Colonic mucosa (tissue), 4 donors: ENCODE data around the gene FAM20B. TPM values are rescaled to one million over a fixed set of nuclear protein-coding genes. Genes with fewer than 3 reads are reported as not detected.

Experiments
- DNase-seq: peaks from one replicate; pipeline ENCODE4 v3.0.0-alpha.2; 2020
- H3K27ac ChIP-seq: fragments of 200-600 bp; one replicate; pipeline ENCODE4 v1.8.0; 2021
- H3K27me3 ChIP-seq: fragments of 200-600 bp; one replicate; pipeline ENCODE4 v1.8.0; 2021
- H3K36me3 ChIP-seq: fragments of 200-600 bp; one replicate; pipeline ENCODE4 v1.8.0; 2021
- H3K4me1 ChIP-seq: fragments of 200-600 bp; one replicate; pipeline ENCODE4 v1.8.0; 2021; ENCODE audit warnings: mild to moderate bottlenecking
- H3K4me3 ChIP-seq: fragments of 200-600 bp; one replicate; pipeline ENCODE4 v1.8.0; 2021
- H3K9ac ChIP-seq, 2 donors: one replicate each; pipeline ENCODE4 v1.7.0; 2013; ENCODE audit warnings: control low read depth in 2 of 2, low read depth in 2 of 2, low read length in 2 of 2
- H3K9me3 ChIP-seq: fragments of 200-600 bp; one replicate; pipeline ENCODE4 v1.8.0; 2021
- intact Hi-C: fragments of 100-400 bp; cut with DNase I; formaldehyde crosslinking; loops from one replicate; pipeline ENCODE4 v1.14.1; 2022
- total RNA-seq, 2 donors: library from RNA; stranded (reverse); fragmentation: NEBNext Ultra II Directional in 1 of 2; extraction: Animal tissue kit (Norgen Biotek cat#: 25700) in 1 of 2; gene quantifications; one replicate each; pipeline ENCODE4 v1.2.1, GENCODE V29; 2021
- TF ChIP-seq, protein P1 (sequence below): fragments of 200-600 bp; IDR thresholded peaks from one replicate; pipeline ENCODE4 v1.8.0; 2022; ENCODE audit warnings: antibody characterized with exemption, mild to moderate bottlenecking
- donor health status: healthy.
- donor health status: DM: no; HTN: no; CAD: no.
- donor health status: DM: no; HTN: no; CAD: no.

The FAM20B gene
- total RNA-seq, 2 donors from 2014 or later, result 38.9 to 45.1 TPM

DNA sequence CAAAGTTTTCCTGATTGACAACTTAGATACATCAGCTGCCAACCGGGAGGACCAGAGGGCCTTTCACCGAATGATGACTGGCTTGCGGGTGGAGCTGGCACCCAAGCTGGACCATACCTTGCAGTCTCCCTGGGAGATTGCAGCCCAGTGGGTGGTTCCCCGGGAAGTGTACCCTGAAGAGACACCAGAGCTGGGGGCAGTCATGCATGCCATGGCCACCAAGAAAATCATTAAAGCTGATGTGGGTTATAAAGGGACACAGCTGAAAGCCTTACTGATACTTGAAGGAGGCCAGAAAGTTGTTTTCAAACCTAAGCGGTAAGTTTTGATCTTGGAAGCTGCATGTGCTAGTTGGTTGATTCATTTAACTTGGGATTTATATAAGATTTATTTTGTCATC, 18.2 kb downstream of the FAM20B start:
- no peak overlapping the region for H3K9ac ChIP-seq
- H3K27ac ChIP-seq, result no peak overlapping the region
- no peaks in the 10 kb centered on the region for H3K4me1 ChIP-seq
- no peaks in the 10 kb centered on the region for H3K36me3 ChIP-seq
- H3K4me3 ChIP-seq, result no peak overlapping the region
- TF ChIP-seq, protein P1, sequence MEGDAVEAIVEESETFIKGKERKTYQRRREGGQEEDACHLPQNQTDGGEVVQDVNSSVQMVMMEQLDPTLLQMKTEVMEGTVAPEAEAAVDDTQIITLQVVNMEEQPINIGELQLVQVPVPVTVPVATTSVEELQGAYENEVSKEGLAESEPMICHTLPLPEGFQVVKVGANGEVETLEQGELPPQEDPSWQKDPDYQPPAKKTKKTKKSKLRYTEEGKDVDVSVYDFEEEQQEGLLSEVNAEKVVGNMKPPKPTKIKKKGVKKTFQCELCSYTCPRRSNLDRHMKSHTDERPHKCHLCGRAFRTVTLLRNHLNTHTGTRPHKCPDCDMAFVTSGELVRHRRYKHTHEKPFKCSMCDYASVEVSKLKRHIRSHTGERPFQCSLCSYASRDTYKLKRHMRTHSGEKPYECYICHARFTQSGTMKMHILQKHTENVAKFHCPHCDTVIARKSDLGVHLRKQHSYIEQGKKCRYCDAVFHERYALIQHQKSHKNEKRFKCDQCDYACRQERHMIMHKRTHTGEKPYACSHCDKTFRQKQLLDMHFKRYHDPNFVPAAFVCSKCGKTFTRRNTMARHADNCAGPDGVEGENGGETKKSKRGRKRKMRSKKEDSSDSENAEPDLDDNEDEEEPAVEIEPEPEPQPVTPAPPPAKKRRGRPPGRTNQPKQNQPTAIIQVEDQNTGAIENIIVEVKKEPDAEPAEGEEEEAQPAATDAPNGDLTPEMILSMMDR, result no peak
- H3K9me3 ChIP-seq, result no peaks in the 10 kb centered on the region
- intact Hi-C loops, result no loop called here
- no peak for DNase-seq
- no peaks in the 10 kb centered on the region for H3K27me3 ChIP-seq

DNA sequence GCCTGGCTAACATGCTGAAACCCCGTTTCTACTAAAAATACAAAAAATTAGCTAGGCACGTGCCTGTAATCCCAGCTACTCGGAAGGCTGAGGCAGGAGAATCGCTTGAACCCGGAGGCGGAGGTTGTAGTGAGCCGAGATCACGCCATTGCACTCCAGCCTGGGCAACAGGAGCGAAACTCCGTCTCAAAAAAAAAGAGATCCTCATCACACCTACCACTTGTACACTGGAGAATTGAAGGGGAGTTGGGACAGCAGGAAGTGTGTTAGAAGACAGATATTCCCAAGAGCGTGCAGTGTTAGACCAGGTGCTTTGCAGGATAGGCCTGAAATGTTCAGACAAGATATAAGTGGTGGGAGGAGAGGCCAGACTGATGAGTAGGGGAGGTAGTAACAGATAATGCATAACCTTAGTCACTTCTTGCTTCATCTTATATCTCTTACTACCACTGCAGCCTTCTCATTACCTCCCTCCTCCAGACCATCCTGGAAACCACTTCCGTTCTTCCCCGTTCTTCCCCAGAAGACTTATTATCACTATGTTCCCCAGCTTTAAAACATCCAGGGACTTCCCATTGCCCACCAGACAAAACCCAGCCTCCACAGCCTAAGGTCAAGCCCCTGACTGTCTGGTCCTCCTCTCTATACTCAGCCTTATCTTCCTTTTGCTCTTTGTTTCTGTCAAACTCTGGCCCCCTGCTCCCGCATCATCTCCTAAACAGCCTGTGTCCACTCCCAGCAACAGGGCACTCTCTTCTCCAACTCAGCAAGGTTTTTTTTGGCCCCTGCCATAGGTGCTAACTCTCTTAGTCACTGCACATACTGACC, 21.3 kb downstream of the FAM20B start:
- intact Hi-C loops, result no loop called here
- DNase-seq, result no peak
- Histone ChIP-seq H3K36me3 (no peaks in the 10 kb centered on the region), H3K27me3 (no peaks in the 10 kb centered on the region), H3K9ac (no peak overlapping the region), H3K4me1 (no peaks in the 10 kb centered on the region), H3K4me3 (no peak overlapping the region), H3K9me3 (no peaks in the 10 kb centered on the region), H3K27ac (no peak overlapping the region)
- TF ChIP-seq, protein P1, result no peak

DNA sequence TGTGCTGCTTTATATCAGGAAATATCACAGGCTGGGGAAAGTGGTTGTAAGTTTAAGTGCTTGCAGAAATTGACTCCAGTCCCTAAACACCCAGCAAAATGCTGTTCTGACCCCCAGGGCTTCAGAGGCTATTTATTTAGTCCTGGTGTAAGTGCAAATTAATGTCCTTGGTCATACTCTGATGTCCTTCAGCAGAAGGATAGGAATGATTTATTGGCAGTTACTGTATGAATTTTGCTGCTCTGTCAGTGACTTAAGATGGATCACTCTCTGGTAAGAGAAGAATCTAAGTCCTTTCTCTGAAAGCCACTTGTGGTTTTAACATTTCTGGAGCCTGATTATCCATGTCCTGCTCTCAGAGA, 21.9 kb downstream of the FAM20B start:
- H3K36me3 ChIP-seq, result no peaks in the 10 kb centered on the region
- TF ChIP-seq, protein P1, result no peak
- DNase-seq, result no peak

DNA sequence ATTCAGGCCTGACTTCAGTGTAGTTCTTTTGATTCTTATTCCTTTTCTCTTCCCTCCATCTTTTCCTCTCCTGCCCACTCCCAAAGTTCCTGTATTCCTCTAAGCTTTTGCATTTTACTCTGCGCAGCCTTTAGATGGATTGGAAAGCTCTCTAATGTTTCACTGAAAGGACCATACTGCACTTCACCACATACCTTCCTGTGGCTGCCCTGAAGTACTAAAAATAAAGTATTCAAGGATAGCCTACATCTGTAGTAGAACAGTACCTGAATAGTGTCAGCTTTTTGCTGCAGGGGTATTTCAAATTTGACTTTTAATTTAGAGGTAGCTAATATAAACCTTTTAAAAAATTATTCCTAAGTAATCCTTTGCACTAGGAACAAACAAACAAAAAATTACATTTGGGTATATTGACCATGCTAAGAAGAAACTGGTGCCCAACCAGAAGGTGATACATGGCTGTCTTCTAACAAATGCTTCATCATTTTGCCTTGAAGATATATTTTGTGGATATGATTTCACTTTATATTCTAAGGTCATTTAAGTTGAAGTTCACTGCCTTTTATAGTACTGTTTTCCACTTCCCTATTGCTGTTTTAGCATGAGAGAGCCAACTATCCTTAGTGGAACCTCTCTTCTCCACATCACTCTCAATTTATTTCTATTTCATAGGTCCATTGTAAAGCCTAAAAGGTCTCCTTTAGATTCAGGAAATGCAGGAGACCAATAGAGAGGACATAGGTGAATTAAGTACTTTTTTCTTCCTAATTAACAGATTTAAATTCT, 22.8 kb downstream of the FAM20B start:
- Histone ChIP-seq H3K36me3 (no peaks in the 10 kb centered on the region), H3K9ac (no peak overlapping the region), H3K9me3 (no peaks in the 10 kb centered on the region), H3K27me3 (no peaks in the 10 kb centered on the region), H3K4me1 (no peaks in the 10 kb centered on the region), H3K4me3 (no peak overlapping the region), H3K27ac (no peak overlapping the region)
- TF ChIP-seq, protein P1, result no peak
- DNase-seq, result no peak
- intact Hi-C loops, result no loop called here

More for the DNA sequence above, 21.9 kb downstream of the FAM20B start:
- intact Hi-C loops, result no loop called here
- Histone ChIP-seq H3K9me3 (no peaks in the 10 kb centered on the region), H3K4me1 (no peaks in the 10 kb centered on the region), H3K9ac (no peak overlapping the region), H3K27ac (no peak overlapping the region), H3K4me3 (no peak overlapping the region), H3K27me3 (no peaks in the 10 kb centered on the region)

DNA sequence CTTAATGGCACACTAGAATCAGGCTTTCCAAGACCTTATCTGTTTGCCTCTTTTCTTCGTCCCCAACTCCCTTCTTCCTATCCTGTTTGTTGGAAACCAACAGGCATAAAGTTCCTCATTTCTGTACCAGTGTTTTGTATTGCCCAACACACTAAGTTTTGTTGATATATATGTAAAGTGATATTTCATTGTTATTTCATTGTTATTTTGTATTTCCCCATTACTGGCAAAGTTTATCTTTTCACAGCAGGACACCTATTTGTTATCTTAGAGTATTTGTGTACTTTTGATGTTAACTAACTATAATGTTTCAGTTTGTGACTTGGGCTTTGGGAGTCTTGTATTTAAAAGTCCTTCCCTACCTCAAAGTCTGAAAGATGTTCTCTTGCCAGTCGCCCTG, 27.1 kb downstream of the FAM20B start:
- H3K27ac ChIP-seq, result no peak overlapping the region
- no peaks in the 10 kb centered on the region for H3K36me3 ChIP-seq
- H3K4me3 ChIP-seq, result no peak overlapping the region
- TF ChIP-seq, protein P1, result no peak
- no peaks in the 10 kb centered on the region for H3K4me1 ChIP-seq
- intact Hi-C loops, result no loop called here
- no peaks in the 10 kb centered on the region for H3K9me3 ChIP-seq
- H3K9ac ChIP-seq, result no peak overlapping the region
- DNase-seq, result no peak
- H3K27me3 ChIP-seq, result no peaks in the 10 kb centered on the region
